H9 (cell line): ENCODE results near the gene AKNA. TPM values are rescaled to one million over a fixed set of nuclear protein-coding genes. Genes with fewer than 3 reads are reported as not detected.

Experiments
- DNase-seq: peaks from one replicate; pipeline ENCODE4 v3.0.0-alpha.2; 2017
- H2AFZ ChIP-seq: one replicate; pipeline ENCODE4 v1.6.1; 2013; ENCODE audit warnings: mild to moderate bottlenecking, low read length, control low read depth, moderate library complexity
- H2AK5ac ChIP-seq: 2 replicates; pipeline ENCODE4 v1.6.1; 2013; ENCODE audit warnings: low read length, control low read depth, mixed read lengths; ENCODE audit not compliant: insufficient read length
- H2BK120ac ChIP-seq: one replicate; pipeline ENCODE4 v1.6.1; 2013; ENCODE audit warnings: low read depth, mild to moderate bottlenecking, low read length, control low read depth, inconsistent platforms; ENCODE audit not compliant: poor library complexity, severe bottlenecking
- H2BK12ac ChIP-seq: 2 replicates; pipeline ENCODE4 v1.6.1; 2013; ENCODE audit warnings: low read length, control low read depth, mixed read lengths, low read depth; ENCODE audit not compliant: insufficient read length
- H2BK15ac ChIP-seq: 2 replicates; pipeline ENCODE4 v1.6.1; 2013; ENCODE audit warnings: low read depth, low read length, control low read depth
- H2BK20ac ChIP-seq: one replicate; pipeline ENCODE4 v1.6.1; 2013; ENCODE audit warnings: low read depth, mild to moderate bottlenecking, low read length, control low read depth, inconsistent platforms; ENCODE audit not compliant: poor library complexity, severe bottlenecking
- H2BK5ac ChIP-seq: 2 replicates; pipeline ENCODE4 v1.6.1; 2013; ENCODE audit warnings: low read length, control low read depth, mixed read lengths; ENCODE audit not compliant: insufficient read length
- H3K14ac ChIP-seq: 2 replicates; pipeline ENCODE4 v1.6.1; 2013; ENCODE audit warnings: low read length, control low read depth; ENCODE audit not compliant: insufficient read depth
- H3K18ac ChIP-seq: 2 replicates; pipeline ENCODE4 v1.6.1; 2013; ENCODE audit warnings: low read depth, mild to moderate bottlenecking, mixed read lengths, low read length, control low read depth; ENCODE audit not compliant: insufficient read length
- H3K23ac ChIP-seq: 2 replicates; pipeline ENCODE4 v1.6.1; 2013; ENCODE audit warnings: low read length, control low read depth, mixed read lengths, low read depth; ENCODE audit not compliant: insufficient read length
- H3K23me2 ChIP-seq: 2 replicates; pipeline ENCODE4 v1.6.1; 2013; ENCODE audit warnings: low read depth, mild to moderate bottlenecking, mixed read lengths, low read length, control low read depth; ENCODE audit not compliant: insufficient read length, poor library complexity, severe bottlenecking
- H3K27ac ChIP-seq: 2 replicates; pipeline ENCODE4 v1.5.1; 2013; ENCODE audit warnings: low read length, control low read depth, mixed read lengths, low read depth; ENCODE audit not compliant: insufficient read length
- H3K27me3 ChIP-seq: 2 replicates; pipeline ENCODE4 v1.6.1; 2013; ENCODE audit warnings: low read length, control low read depth, inconsistent platforms; ENCODE audit not compliant: insufficient read depth
- H3K4ac ChIP-seq: 2 replicates; pipeline ENCODE4 v1.6.1; 2013; ENCODE audit warnings: low read depth, mild to moderate bottlenecking, control low read depth, inconsistent platforms, low read length, moderate library complexity
- H3K4me1 ChIP-seq: 2 replicates; pipeline ENCODE4 v1.6.1; 2013; ENCODE audit warnings: low read length, control low read depth, inconsistent platforms; ENCODE audit not compliant: insufficient read depth
- H3K4me2 ChIP-seq: 2 replicates; pipeline ENCODE4 v1.6.1; 2013; ENCODE audit warnings: low read length, control low read depth, mixed read lengths; ENCODE audit not compliant: insufficient read length, insufficient read depth
- H3K56ac ChIP-seq: 2 replicates; pipeline ENCODE4 v1.6.1; 2013; ENCODE audit warnings: low read depth, mild to moderate bottlenecking, mixed read lengths, low read length, control low read depth; ENCODE audit not compliant: insufficient read length
- H3K79me1 ChIP-seq: 2 replicates; pipeline ENCODE4 v1.6.1; 2013; ENCODE audit warnings: low read depth, mild to moderate bottlenecking, moderate library complexity, low read length, control low read depth, inconsistent platforms; ENCODE audit not compliant: insufficient read depth, poor library complexity, severe bottlenecking
- H3K79me2 ChIP-seq: 2 replicates; pipeline ENCODE4 v1.6.1; 2013; ENCODE audit warnings: low read length, control low read depth, inconsistent platforms; ENCODE audit not compliant: insufficient read depth
- H3K9ac ChIP-seq: 2 replicates; pipeline ENCODE4 v1.6.1; 2013; ENCODE audit warnings: low read length, control low read depth, mixed read lengths; ENCODE audit not compliant: insufficient read length; ENCODE audit errors: extremely low read depth
- H3K9me3 ChIP-seq: one replicate; pipeline ENCODE4 v1.6.1; 2013; ENCODE audit warnings: low read depth, low read length, inconsistent platforms; ENCODE audit not compliant: control insufficient read depth
- H3T11ph ChIP-seq: one replicate; pipeline ENCODE4 v1.6.1; 2013; ENCODE audit warnings: mild to moderate bottlenecking, low read length, control low read depth, inconsistent platforms
- H4K20me1 ChIP-seq: one replicate; pipeline ENCODE4 v1.6.1; 2013; ENCODE audit not compliant: control insufficient read depth, insufficient read length, insufficient read depth
- H4K5ac ChIP-seq: 2 replicates; pipeline ENCODE4 v1.6.1; 2013; ENCODE audit warnings: low read depth, mild to moderate bottlenecking, mixed read lengths, low read length, control low read depth; ENCODE audit not compliant: insufficient read length
- H4K8ac ChIP-seq: replicated peaks from 2 replicates; pipeline ENCODE4 v1.6.1; 2013; ENCODE audit warnings: low read length, control low read depth, mixed read lengths, low read depth; ENCODE audit not compliant: insufficient read length
- H4K91ac ChIP-seq: 2 replicates; pipeline ENCODE4 v1.6.1; 2013; ENCODE audit warnings: low read depth, mild to moderate bottlenecking, moderate library complexity, mixed read lengths, low read length, control low read depth; ENCODE audit not compliant: insufficient read length
- H3K27ac Mint-ChIP-seq, 3 experiments: 2 replicates in 2 of 3; 3 replicates in 1 of 3; pipeline ENCODE4 v1.8.0; 2020 to 2021; ENCODE audit warnings: mixed read lengths in 3 of 3, mild to moderate bottlenecking in 1 of 3, moderate library complexity in 1 of 3
- H3K27me3 Mint-ChIP-seq: 2 replicates; pipeline ENCODE4 v1.8.0; 2021; ENCODE audit warnings: low read depth, mild to moderate bottlenecking, moderate library complexity, mixed read lengths
- H3K36me3 Mint-ChIP-seq, 3 experiments: 2 replicates in 2 of 3; 3 replicates in 1 of 3; pipeline ENCODE4 v1.8.0; 2020 to 2021; ENCODE audit warnings: low read depth in 3 of 3, mixed read lengths in 3 of 3; ENCODE audit not compliant: insufficient read depth in 1 of 3
- H3K4me1 Mint-ChIP-seq, 2 experiments: 2 replicates each; pipeline ENCODE4 v1.8.0; 2020; ENCODE audit warnings: mixed read lengths in 2 of 2
- H3K4me3 Mint-ChIP-seq, 2 experiments: 2 replicates in 1 of 2; 3 replicates in 1 of 2; pipeline ENCODE4 v1.8.0; 2020 to 2021; ENCODE audit warnings: mild to moderate bottlenecking in 2 of 2, mixed read lengths in 2 of 2, moderate library complexity in 1 of 2
- H3K9me3 Mint-ChIP-seq, 2 experiments: 2 replicates in 1 of 2; 3 replicates in 1 of 2; pipeline ENCODE4 v1.8.0; 2020; ENCODE audit warnings: mild to moderate bottlenecking in 2 of 2, mixed read lengths in 2 of 2, moderate library complexity in 1 of 2
- CTCF ChIP-seq: fragments of 200-600 bp; sonication (generic); conservative IDR thresholded peaks from 3 replicates; pipeline ENCODE4 v1.8.0; 2021; ENCODE audit warnings: antibody characterized with exemption, mild to moderate bottlenecking
- WGBS: extraction: QIAGEN DNeasy Blood & Tissue Kit; methylation state at CpG from one replicate; pipeline ENCODE4 v1.1.7; 2013; ENCODE audit warnings: missing lambda C conversion rate, low lambda C conversion rate, mixed read lengths; ENCODE audit not compliant: insufficient read length; ENCODE audit errors: extremely low coverage; 5-methylcytosine and 5-hydroxymethylcytosine counted together
- total RNA-seq: library from RNA; stranded (reverse); gene quantifications from 2 replicates; pipeline ENCODE4 v1.2.1, GENCODE V29; 2021

Gene AKNA
- total RNA-seq, 1 experiment from 2014 or later = 19.7 TPM

- DNase-seq = no peak
- H3K18ac ChIP-seq = no peak overlapping the region
- WGBS = no CpG with 5 or more reads among the region's 16 CpGs
- no peak overlapping the region for H2BK20ac ChIP-seq
- H4K20me1 ChIP-seq = no peaks in the 10 kb centered on the region
- H2AK5ac ChIP-seq = no peak overlapping the region
- H3K14ac ChIP-seq = no peak overlapping the region
- no peak overlapping the region for H2AFZ ChIP-seq
- no peaks in the 10 kb centered on the region for H3K4me1 ChIP-seq
- H2BK5ac ChIP-seq = no peak overlapping the region
- TF ChIP-seq CTCF = no peak
- H3K79me2 ChIP-seq = no peaks in the 10 kb centered on the region
- no peak overlapping the region for H3T11ph ChIP-seq
- H3K9ac ChIP-seq = no peak overlapping the region
- no peak overlapping the region for H3K23ac ChIP-seq
- no peaks in the 10 kb centered on the region for H3K79me1 ChIP-seq
- H2BK15ac ChIP-seq = no peak overlapping the region
- H3K27ac ChIP-seq = no peak overlapping the region
- no peaks in the 10 kb centered on the region for H3K9me3 Mint-ChIP-seq
- no peaks in the 10 kb centered on the region for H3K9me3 ChIP-seq
- no peak overlapping the region for H3K4ac ChIP-seq
- no peak overlapping the region for H2BK120ac ChIP-seq
- H3K4me2 ChIP-seq = no peak overlapping the region
- no peak overlapping the region for H4K5ac ChIP-seq
- no peaks in the 10 kb centered on the region for H3K23me2 ChIP-seq
- no peaks in the 10 kb centered on the region for H3K27me3 ChIP-seq
- no peak overlapping the region for H3K27ac Mint-ChIP-seq
- peaks cover 0 to 1% (median 0%) of the 10 kb centered on the region in 3 experiments; a peak in 1 of 7 replicates for H3K36me3 Mint-ChIP-seq
- peaks cover 3% of the 10 kb centered on the region; the same call in 1 of the 2 replicates for H3K27me3 Mint-ChIP-seq
- H4K8ac ChIP-seq = no peak overlapping the region
- H3K56ac ChIP-seq = no peak overlapping the region
- H4K91ac ChIP-seq = no peak overlapping the region
- H3K4me3 Mint-ChIP-seq = no peak overlapping the region
- H2BK12ac ChIP-seq = no peak overlapping the region
- H3K4me1 Mint-ChIP-seq = peaks cover 8 to 14% of the 10 kb centered on the region in 2 experiments; a peak in 3 of 4 replicates
These were observed 15.5 kb upstream of the AKNA start for GRCh38 chr9:114403153-114403756.
